ENCODE data around the gene AOAH.
"Not testable (repeated sequence)": the region's sequence is repeated elsewhere in the genome, so short reads cannot be mapped to it uniquely, and the experiment has no call there.

AOAH gene

DNA sequence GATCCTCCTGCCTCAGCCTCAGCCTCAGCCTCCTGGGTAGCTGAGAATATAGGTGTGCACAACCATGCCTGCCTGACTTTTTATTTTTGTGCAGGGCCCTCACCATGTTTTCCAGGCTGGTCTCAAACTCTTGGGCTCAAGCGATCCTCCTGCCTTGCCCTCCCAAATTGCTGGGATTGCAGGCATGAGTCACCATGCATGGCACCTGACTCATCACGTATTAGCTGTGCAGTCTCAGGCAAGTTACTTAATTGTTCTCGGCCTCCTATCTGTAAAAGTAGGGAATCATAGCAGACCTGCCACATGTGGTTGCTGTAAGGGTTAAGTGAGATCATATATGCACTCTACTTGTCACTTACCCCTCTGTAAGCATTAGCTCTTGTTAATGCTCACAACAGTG lies 217.5 kb downstream of the AOAH start:
- DNase-seq (ENCODE audit: low spot score), result no peak

DNA sequence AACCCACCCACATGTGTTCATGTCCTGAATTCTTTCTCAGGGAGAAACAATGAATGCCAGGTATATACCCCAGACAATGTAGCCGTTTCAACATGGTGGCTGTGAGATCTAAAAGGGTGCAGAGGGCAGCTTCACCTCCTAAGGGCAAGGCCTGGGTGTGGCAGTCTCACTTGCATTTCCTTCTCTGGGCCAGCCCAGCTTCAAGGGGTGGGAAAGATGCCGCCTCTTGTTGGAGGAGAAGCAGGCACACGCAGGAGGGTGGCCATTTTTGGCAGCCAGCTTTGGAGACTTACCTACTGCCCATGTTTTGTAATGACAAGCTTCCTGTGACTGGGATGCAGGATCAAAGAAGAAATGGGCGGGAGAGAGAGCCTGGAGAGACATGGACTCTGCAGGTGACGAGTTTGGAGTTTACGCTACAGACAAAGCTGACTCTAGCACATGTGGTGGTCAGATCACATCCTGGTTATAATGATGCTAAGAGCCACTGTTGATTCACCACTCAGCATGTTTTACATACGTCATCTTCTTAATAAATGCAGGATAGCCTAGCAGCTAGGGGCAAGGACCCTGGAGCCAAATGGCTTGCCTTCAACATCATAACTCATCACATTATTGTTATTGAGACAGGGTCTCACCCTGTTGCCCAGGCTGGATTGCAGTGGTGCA lies 218.0 kb downstream of the AOAH start:
- no peak for DNase-seq (ENCODE audit: low spot score)

DNA sequence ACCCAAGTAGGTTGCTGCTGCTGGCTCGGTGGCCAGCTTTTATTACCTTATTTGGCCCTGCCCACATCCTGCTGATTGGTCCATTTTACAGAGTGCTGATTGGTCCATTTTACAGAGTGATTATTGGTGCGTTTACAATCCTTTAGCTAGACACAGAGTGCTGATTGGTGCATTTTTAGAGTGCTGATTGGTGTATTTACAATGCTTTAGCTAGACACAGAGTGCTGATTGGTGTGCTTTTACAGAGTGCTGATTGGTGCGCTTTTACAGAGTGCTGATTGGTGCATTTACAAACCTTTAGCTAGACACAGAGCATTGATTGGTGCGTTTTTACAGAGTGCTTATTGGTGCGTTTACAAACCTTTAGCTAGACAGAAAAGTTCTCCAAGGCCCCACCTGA lies 219.7 kb downstream of the AOAH start:
- not testable (repeated sequence) for DNase-seq (ENCODE audit: low spot score)

DNA sequence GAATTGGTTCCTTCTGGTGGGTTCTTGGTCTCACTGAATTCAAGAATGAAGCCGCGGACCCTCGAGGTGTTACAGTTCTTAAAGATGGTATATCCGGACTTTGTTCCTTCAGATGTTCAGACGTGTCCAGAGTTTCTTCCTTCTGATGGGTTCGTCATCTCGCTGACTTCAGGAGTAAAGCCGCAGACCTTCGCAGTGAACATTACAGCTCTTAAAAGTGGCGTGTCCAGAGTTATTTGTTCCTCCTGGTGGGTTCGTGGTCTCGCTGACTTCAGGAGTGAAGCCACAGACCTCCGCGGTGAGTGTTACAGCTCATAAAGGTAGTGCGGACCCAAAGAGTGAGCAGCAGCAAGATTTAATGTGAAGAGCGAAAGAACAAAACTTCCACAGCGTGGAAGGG lies 220.1 kb downstream of the AOAH start:
- DNase-seq (ENCODE audit: low spot score), result not testable (repeated sequence)

DNA sequence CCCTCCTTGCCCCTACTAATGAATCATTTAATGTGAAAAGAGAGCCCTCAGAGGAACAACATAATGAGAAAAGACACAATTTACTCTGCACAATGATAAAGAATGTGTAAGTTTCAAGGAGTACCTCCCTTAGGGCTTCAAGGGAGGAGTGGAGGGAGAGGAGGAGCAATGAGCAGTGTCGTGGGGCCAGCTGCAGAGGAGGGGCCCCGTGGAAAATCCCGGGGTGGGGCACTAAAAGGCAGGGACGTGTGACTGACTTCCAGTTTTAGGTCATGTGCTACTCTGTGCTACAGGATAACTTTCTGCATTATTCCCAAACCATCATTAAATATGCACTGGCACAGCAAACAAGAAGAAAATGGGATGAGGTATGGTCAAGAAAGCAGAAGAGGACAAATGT lies 226.5 kb downstream of the AOAH start:
- DNase-seq (ENCODE audit: low spot score), result no peak

DNA sequence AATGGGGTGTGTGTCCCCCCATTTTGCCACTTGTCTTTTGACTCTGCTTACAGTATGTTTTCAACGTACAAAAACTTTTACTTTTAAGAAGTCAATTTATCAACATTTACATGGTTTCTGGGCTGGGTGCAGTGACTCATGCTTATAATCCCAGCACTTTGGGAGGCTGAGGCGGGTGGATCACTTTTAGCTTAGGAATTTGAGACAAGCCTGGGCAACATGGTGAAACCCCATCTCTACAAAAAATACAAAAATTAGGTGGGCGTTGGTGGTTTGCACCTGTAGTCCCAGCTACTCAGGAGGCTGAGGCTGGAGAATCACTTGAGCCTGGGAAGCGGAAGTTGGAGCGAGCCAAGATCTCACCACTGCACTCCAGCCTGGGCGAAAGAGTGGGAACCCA lies 227.1 kb downstream of the AOAH start:
- not testable (repeated sequence) for DNase-seq (ENCODE audit: low spot score)

DNA sequence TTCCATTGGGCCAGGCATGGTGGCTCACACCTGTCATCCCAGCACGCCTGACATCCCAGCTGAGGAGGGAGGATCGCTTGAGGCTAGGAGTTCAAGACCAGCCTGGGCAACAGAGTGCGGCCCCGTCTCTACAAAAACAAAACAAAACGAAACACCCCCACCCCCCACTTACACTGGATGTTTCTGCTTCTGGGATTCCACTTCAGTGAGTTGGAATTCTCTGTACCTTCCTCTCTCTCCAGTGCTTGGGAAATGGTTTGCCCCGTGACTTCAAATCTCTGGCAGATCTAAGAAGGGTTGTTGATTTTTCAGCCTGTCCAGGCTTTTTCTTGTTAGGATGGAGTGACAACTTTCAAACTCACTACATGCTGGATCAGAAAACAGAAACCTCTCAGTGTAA lies 227.7 kb downstream of the AOAH start:
- no peak for DNase-seq (ENCODE audit: low spot score)

DNA sequence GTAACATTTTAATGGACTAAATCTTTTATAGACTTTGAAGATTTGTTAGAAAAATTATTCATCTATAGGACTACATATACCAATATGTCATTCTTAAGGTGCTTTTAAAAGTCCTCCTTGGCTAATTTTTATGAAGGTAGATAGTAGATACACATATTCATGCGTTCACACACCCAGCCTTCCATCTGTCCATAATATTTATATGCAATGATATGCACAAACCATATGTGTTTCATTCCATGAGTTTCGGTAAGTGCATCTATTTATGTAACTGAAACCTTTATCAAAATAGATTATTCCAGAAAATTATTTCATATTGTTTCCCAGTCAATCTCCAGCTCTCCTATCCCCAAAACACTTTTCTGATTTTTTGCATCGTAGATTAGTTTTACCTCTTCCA lies 233.0 kb downstream of the AOAH start:
- DNase-seq (ENCODE audit: low spot score), result no peak

DNA sequence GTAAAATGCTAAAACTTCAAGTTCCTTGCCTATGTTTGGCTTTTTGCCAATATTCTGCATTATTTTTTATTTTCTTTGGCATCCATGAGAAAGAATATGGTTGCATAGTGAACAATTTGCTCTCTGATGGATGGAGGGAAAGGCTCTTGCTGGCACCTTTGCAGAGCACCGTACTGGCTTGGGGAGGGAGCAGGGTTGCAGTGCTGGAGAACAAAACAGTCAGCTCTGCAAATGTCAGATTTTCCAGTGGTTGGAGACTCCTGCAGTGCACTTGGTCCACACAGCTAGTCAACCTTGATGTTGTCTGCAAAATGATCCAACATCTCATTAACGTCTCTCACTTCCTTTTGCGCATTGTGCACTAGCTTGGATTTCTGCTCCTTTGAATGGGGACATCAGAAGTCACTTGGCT lies 233.9 kb downstream of the AOAH start:
- peak; percentile 74 for DNase-seq (ENCODE audit: low spot score)

DNA sequence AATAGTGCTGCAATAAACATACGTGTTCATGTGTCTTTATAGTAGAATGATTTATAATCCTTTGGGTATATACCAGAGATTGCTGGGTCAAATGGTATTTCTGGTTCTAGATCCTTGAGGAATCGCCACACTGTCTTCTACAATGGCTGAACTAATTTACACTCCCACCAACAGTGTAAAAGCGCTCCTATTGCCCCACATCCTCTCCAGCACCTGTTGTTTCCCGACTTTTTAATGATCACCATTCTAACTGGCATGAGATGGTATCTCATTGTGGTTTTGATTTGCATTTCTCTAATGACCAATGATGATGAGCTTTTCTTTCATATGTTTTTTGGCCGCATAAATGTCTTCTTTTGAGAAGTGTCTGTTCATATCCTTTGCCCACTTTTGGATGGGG lies 235.6 kb downstream of the AOAH start:
- not testable (repeated sequence) for DNase-seq (ENCODE audit: low spot score)

DNA sequence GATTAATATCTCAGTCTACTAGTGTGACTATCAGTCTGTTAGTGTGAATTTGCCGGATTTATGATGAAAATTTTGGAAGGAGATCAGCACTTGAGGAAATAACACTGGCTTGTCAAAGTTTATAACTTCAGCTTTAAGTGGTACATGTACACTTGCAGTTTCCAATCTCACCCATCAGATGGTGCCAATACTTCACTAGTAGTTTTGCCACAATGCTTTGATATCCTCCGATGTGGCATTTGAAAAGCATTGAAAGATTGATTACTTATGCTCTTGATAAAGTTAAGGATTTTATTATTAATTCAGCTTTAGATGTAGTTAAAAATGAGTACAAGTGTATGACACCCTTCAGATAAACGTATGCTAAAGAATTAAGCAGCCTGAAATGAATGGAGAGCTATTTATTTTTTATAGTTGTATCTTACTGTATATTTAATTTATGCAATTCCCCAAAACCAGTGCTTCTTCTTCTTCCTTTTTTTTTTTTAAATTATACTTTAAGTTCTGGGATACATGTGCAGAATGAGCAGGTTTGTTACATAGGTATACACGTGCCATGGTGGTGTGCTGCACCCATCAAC lies 236.4 kb downstream of the AOAH start:
- DNase-seq (ENCODE audit: low spot score), result peak; percentile 77

DNA sequence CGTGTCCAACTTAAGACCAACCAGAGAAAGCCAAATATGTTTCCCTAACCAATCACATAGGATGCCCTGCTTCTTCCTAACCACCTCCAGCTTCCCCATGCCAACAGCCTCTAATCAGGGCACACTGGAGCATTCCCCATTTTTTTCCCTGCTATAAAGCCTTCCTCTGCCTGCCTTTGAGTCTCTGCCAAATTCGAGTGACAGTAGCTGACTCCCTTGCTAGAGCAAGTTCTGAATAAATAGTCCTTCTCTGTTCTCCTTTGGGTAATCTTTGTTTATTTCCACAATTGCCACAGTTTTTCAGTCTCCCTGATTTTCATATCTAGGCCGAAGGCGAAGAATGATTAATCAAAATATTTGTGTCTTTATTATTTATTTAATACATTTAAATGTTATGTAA lies 238.0 kb downstream of the AOAH start:
- DNase-seq (ENCODE audit: low spot score), result peak; percentile 50

DNA sequence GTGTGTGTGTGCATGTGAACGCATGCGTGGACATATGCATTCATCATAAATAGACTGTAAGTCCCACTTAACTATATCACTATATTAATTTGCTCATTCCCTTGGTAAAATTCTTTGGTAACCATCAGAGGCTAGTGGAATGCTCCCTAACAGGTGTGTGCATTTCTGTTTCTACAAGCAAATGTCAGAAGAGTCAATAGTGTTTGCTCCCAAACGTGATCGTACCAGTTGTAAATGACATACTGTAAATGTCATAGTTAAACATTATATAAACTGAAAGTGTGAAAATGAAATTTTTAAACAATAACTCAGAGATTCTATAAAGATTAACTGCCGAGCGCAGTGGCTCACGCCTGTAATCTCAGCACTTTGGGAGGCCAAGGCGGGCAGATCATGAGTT lies 240.0 kb downstream of the AOAH start:
- no peak for DNase-seq (ENCODE audit: low spot score)

DNA sequence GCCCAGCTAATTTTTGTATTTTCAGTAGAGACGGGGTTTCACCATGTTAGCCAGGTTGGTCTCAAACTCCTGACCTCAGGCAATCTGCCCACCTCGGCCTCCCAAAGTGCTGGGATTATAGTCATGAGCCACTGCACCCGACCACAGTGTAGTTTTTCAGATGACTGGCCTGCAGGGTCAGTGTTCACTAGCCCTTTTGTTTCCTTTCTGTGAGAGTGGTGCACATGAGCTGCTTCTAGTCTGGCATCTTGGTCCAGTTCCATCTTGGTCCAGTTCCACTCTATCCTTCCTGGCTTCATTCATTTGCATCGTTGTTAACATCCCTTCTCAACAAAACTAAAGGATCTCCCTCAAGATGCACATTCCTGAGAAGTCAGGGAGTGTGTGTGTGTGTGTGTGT lies 240.4 kb downstream of the AOAH start:
- DNase-seq (ENCODE audit: low spot score), result peak; percentile 34

DNA sequence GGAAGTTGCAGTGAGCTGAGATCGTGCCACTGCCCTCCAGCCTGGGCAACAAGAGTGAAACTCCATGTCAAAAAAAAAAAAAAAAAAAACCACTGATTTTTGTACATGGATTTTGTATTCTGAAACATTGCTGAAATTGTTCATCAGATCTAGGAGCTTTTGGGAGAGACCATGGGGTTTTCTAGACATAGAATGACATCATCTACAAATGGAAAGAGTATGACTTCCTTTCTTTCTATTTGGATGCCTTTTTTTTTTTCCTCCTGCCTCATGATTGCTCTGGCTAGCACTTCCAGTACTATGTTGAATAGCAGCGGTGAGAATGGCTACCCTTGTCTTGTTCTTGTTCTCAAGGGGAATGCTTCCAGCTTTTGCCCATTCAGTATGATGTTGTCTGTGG lies 245.5 kb downstream of the AOAH start:
- DNase-seq (ENCODE audit: low spot score), result no peak

DNA sequence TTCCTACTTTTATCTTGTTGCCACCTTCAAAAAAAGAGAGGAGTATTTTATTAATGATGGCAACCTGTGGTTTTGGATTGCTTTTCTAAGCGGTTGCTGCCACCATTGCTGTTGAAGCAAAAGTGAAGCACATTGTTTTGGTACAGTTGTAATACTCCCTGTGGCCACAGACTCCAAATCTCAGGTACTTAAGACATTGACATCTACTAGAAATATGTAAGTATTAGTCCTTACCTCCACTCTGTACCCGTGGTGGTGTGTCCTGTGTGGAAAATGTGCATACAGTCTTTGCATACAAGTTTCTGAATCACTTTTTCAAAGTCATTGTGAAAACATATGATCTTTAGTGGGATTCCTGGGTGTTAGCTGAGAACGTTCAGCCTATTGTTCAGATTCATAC lies 248.9 kb downstream of the AOAH start:
- no peak for DNase-seq (ENCODE audit: low spot score)

DNA sequence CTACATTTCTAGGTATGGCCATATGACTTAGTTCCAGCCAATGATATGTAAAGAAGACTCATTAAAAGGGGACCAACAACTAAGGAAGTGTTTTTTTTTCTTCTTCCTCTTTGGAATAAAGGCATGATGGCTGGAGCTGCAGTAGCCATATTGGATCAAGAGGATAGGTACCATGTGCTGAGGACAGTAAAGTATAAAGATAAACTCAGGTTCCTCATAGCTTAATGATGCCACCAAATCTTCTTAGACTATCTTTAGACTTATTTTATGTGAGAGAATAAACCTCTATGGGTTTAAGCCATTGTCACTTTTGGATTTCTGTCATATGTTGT lies 249.3 kb downstream of the AOAH start:
- no peak for DNase-seq (ENCODE audit: low spot score)

DNA sequence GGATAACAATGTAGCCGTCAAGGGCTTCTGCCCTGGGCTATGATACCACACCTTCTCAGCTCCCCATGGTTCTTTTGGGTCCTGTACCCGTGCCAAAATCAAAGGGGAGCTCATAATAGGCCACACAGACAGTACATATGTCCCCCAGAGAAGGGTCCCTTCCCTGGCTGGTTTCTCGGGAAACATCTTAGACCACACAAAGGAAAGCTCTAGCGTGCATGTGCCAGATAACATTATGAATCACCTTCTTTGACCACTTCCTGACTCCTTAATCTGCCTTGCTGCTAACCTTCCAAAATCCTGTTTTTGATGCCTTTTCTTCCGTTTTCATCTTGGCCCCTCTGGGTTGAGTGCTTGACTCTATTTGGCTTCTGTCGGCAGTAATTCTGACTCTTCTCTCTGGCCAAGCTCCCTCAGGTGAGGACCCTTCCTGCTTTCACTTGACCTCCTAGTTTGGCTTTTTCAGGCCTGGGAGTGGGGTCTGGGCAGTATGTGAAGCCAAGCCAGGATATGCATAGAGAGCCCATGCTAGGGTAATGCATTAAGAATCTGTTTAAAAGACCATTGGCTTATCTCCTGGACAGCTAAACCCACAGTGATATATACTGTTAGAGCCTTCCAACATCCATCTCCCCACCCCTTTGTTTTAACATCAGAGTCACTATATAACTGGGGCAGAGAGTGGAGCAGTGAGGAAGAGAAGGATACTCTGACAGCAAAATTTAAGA lies 249.8 kb downstream of the AOAH start:
- no peak for DNase-seq (ENCODE audit: low spot score)

DNA sequence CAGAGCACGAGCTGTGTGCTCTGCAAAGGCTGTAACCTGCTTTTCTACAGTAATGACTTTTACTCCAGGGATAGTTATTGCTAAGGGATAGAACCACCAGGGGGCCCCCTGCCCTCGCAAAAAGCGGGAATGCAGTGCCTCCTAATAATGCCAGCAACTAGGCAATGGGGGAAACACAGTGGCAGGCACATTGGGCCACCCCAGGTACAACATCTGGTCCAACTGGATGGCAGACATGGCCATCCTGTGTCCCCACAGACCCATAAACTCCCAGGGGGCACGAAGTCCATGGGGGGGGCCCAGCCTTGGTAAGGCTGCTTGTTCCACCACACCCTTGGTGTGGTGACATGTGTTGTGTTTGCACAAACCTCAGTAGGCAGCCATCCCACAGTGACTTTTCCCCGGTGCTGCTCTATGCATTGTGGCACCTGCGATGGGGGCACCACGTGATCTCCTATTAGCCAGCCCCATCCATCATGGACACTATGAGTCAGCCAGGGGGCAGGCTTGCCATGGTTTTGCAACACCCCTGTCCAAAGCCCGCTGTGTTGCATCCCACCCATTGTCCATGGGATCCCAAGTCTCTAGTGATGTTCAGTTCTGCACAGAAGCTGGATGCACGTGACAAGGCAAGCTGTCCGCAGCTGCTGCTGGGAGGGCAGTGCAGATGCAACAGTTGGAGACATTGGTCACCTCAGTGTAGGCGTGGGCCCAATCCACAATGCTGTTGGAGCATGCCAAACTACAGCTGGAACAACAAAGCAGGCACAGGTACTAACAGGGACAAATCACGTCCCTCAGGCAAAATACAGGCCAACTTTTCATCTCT lies 250.6 kb downstream of the AOAH start:
- DNase-seq (ENCODE audit: low spot score), result peak; percentile 54

DNA sequence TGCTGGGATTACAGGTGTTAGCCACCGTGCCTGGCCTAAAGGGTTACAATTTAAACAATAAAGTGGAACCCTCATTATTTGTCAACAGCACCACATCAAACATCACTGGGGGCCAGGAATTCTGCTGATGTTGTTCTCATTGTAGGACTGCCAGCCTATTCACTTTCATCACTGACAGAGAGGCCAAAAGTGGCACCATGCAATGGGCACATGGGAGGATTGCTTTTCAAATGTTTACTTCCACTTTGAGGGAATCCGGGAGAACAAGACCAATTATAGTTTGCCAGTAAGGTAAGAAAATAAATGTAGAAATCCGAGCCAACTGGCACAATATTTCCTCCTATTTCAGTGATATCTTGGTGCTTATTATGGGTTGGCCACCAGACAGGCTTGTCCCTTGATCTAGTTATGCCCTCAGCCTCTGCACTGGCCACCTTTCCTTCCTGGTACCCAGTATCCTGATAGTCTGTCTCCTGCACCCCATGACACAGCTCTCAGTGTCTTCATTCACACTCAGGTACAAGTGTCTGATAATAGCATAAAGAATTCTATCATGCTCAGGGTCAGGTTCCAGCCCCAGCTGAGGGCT lies 252.1 kb downstream of the AOAH start:
- no peak for DNase-seq (ENCODE audit: low spot score)

DNA sequence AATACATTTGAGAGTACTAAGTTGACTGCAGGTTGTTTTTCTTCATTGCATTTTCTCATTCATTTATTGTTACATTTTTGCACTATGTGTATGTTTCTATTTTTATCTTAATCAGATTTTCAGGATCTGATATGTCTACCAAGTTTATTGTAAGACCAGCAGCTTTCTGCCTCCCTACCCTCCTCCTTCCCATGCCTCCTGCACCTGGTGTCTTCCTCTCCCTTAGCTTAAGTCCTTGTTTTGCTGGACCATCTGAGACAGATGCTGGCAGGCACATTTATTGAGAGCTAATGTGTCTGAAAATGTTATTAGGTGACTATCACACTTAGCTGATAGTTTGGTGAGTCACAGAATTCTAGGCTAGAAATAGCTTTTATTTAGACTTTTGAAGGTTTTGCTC lies 255.1 kb downstream of the AOAH start:
- no peak for DNase-seq (ENCODE audit: low spot score)

DNA sequence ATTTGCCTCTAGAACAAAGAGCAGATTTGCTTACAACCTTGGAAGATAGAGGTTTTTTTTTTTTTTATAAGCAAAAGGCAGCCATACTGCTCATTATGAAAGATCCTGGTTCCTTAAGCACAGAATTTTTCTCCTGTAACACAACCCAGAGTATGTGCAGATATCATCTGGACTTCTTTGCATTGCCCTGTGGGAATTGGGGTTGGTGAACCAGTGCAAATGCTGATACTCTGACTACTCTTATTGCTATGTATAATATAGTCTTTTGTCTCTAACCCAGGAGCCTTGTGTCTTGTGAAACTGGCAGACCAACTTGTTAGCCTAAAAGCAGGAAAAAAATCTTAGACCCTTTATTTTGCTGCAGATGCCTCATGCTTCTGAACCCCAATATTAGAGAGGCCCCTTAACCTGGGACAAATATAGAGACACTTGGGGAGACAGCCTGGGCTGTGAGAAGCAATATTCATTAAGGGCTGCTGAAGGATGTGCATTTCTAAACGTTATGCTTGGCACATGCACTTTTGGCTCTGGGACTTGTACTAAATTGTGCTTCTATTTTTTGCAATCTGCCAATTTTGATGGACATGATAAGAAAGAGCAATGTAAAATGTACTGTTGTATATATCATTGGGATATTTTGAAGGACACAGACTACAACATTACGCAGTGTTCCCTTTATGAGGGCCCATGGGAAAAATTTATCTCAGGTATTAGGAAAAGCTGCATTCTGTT lies 255.8 kb downstream of the AOAH start:
- no peak for DNase-seq (ENCODE audit: low spot score)

Data from cerebellar cortex (tissue), 1 donor.